Endothelial cell of hepatic sinusoid (primary cell): Measurements from ENCODE around the gene PRUNE2.

ENCODE experiments used
- in situ Hi-C: cut with HindIII; loops from 2 replicates; pipeline ENCODE4 v1.10.0; 2017; ENCODE audit warnings: low sequenced_read_pairs

The PRUNE2 gene

DNA sequence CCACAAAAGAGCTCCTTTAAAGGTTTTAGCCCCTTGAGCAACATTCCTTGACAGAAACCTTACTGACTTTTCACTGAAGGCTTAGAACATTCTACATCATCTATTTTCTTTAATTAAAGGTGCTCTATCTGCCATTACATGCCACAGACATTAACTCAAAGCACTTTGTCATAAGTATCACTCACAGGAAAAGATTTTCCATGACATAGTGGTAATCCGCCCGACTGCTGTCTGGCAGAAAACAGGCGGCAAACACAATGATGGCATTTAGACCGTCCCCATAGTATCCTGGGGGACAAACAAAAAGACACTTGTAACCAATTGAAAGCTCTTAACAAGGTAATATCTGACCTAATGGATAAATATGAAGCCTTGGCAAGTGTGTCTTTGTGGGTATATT lies 267.9 kb downstream of the PRUNE2 start:
- in situ Hi-C loops = no loop called here

DNA sequence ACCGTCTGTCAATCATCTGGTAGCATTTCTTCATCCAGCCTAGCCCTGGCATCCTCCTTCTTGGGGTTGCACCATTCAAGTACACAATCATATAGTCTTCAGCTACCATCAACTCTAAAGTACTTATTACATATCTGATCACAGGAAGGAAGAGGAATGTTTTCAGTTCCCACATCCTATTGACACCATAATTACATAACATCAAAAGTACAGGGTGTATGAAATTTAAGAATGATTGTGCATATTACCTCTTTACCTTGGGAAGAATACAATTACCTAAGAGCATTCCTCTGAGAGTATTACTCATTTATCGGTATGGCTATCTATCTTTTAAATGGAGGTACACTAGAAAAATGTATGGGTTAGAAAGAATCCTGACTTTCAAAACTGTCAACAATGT lies 268.5 kb downstream of the PRUNE2 start:
- in situ Hi-C loops = no loop called here

GRCh38 chr9:76634356-76635054 lies 271.4 kb downstream of the PRUNE2 start:
- in situ Hi-C loops = no loop called here

DNA sequence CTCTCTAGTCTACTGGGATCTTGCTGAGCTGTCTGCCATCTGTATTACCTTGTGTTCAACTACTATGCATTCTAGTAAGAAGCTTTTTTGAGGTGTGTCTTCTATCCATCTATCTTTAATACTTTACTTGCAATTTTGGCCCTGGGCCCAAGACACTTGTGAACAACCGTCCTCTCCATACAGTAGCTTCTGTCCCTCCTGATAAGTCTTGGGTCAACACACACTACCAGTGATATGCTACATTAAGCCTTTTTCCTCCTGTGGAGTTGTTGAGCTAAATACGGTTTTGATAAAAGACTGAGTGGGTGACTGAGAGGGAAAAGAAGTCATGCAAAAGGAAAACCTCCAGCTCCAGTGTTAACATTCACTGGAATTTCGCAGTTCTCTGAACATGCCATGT lies 275.0 kb downstream of the PRUNE2 start:
- in situ Hi-C loops = no loop called here

DNA sequence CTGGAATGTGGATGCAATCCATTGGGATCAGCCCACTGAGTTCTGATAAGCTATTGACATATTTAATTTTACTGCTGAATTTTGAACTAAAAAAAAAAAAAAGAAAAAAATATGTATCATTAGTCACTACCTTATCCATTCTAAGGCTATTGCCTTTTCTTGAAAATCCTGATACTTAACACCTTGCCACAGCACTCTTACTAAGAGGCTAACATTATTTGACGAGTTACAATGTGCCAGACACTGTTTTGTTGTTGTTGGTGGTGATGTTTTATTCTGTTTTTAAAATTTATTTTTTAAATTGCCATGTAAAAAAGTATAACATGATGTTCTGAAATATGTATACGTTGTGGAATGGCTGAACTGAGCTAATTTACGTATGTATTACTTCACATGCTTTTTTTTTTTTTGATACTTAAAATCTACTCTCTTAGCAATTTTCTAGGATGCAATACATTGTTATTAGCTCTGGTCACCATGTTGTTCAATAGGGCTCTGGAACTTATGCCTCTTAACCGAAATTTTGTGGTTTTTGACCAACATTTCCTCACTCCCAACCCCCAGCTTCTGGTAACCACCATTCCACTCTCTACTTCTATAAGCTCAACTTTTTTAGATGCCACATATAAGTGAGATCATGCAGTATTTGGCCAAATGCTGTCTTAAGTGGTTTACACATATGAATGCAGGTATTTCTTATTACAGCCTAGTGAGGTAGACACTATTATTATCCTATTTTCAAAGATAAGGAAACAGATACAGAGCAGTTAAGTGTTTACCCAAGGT lies 276.5 kb downstream of the PRUNE2 start:
- in situ Hi-C loops = no loop called here

- in situ Hi-C loops = no loop called here
Observed at GRCh38 chr9:76628155-76628554, 277.8 kb downstream of the PRUNE2 start.

- in situ Hi-C loops = no loop called here
Observed at GRCh38 chr9:76626980-76627379, 278.9 kb downstream of the PRUNE2 start.

GRCh38 chr9:76626141-76626540 lies 279.8 kb downstream of the PRUNE2 start:
- in situ Hi-C loops = no loop called here

- in situ Hi-C loops = no loop called here
Observed at GRCh38 chr9:76624391-76625048, 281.4 kb downstream of the PRUNE2 start.

DNA sequence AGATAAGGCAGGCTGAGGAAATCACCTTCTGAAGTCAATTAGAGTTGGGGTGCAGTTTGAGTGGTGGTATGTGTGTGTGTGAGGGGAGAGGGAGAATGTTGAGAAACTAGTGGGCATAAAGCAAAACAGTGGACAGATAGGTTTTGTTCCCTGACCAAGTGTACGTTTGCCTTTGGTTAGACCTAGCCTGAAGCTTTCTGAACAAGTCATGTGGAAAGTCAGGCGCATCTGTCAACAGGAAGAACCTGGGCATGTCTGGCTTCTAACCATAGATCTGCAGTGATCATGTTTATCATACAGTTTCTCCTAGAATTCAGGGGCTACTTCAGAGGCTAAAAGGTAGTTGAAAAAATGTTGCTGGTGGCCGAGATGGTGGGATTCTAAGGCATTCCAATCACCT lies 284.9 kb downstream of the PRUNE2 start:
- in situ Hi-C loops = no loop called here

- in situ Hi-C loops = no loop called here
Observed at GRCh38 chr9:76620581-76620980, 285.3 kb downstream of the PRUNE2 start.

DNA sequence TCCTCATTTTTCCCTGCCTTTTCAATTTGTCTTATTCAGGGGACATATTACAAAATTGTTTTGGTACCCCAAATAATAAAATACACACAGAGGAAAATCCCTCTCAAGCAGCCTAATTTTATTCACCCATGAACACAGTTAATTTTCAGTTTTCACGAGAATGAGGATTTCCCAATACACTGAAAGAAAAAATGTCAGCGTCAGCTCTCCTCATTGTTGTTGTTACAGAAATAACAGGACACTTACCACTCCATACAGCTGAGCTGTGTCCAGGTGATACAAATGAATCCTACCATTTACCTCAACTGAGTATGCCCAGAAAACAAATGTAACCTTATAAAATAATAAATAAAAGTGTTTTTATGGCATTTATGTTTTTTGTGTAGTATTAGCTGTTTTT lies 286.3 kb downstream of the PRUNE2 start:
- in situ Hi-C loops = no loop called here

DNA sequence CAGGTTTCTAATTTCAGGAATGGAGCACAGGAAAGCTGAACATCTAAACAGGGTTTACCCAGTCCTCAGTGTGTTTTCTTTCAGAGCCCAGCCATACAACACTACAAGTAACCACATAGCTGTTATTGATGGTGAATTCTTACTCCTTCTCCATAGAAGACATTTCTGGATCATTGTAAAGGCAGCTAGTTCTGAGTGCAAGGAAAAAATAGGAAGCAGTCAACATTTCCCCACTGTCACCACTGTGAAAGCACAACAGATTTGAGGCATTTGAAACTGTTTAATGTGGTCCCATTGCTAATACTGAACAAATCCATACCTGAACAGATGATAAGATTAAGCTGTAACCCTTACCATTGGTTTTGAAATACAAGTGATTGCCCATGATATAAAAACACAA lies 286.7 kb downstream of the PRUNE2 start:
- in situ Hi-C loops = no loop called here

DNA sequence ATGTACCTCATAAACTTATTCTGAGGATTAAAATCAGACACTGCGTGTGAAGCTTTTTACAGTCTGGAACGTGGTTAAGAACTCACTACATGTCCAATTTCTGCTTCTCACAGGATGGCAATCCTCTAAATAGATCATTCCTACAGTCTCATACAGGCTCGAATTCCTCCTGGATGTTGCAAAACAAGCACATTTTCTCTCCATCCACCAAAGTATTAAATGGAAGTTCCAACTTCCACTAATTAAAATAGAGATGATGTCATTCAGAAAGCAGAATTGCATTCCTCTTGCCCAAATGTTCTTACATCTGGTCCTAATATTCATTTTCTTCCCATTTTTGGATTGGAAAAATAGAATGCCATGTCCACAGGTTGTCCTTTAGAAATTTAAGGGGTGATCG lies 287.2 kb downstream of the PRUNE2 start:
- in situ Hi-C loops = no loop called here

DNA sequence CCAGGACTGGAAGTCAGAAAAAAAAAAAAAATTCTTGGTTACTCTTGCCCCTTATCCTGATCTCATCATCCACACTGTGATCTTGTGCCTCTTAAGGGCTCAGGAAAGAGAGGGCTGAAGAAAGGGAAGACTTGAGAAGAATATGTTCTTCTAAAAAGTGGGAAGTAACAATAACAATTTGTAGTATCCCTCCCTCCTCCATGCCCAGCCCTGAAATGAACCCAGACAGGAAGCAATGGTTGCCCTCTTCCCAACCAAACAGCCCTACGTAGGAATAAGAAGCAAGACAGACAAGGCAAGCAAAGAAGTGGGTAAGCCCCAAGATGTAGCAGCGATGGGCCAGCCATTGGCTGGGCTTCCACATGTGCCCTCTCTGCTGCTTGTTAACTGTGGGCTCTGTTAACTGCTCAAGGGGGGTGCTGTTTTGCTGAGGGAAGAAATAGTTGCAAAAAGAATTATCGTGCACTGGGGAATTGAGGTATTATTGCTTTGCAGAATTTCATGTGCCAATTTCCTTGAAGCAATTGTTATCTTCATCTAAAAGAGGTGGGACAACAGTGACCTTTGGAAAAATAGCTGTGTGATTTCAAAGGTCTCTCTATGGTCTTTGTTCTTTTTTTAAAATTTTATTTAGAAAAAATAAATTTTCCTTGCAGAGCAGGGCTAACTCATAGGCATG lies 288.3 kb downstream of the PRUNE2 start:
- in situ Hi-C loops = no loop called here

DNA sequence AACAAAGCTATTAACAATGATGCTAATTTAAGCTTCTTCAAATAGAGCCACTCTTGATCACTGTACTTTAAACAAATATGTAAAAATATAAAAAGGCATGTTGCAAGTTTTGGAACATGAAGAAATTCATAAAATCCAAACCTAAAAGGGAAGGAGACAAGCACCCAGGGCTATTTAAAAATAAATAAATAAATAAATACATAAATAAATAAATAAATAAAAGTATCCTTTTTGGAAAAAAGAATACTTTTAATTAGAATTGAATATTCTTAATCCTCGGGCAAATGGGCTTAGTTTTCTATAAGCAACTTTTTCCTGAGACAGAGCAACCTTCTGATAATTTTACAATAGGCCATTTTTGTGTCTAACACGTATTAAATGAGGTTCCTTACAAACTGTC lies 289.1 kb downstream of the PRUNE2 start:
- in situ Hi-C loops = no loop called here

GRCh38 chr9:76615177-76615603 lies 290.7 kb downstream of the PRUNE2 start:
- in situ Hi-C loops = no loop called here

- in situ Hi-C loops = no loop called here
Observed at GRCh38 chr9:76613974-76614373, 291.9 kb downstream of the PRUNE2 start.

DNA sequence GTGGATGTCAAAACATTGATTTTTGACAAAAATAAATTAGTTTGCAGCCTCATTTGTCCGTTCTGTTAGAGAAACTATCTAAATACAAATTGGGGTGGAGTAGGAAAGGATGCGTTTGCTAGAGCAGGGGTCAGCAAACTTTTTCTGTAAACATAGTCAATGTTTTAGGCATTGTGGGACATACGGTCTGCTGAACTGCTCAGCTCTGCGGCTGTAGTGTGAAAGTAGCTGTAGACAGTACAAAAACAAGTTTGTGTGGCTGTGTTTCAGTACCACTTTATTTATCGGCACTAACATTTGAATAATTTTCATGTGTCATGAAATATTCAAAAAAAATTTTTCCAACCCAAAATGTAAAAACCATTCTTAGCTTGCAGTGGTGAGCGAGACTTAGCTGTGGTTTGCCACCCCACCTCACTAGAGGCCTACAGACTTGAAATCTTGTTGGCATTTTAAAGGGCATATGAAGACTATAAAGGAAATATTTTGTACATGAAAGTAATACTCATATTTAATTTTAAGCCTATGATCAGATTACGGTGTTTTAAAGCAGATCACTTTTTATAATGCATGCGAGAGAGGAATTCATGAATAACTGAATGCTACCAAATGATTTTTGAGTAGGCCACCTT lies 292.6 kb downstream of the PRUNE2 start:
- in situ Hi-C loops = no loop called here

GRCh38 chr9:76610011-76610352 lies 295.9 kb downstream of the PRUNE2 start:
- in situ Hi-C loops = no loop called here
